ENCODE results near the gene OR4F15.
"Not testable (repeated sequence)": the region's sequence is repeated elsewhere in the genome, so short reads cannot be mapped to it uniquely, and the experiment has no call there.

GRCh38 chr15:101788503-101789269 is 23.3 kb upstream of the OR4F15 start:
- TF ChIP-seq EZH2 (IDR thresholded peaks at IDR 0.05; ENCODE audit: low read length, unreplicated experiment); CTCF (conservative IDR thresholded peaks at IDR 0.05; ENCODE audit: low read depth, low read length); EZH2phosphoT487 (IDR thresholded peaks at IDR 0.05; ENCODE audit: borderline replicate concordance, low read length): not testable (repeated sequence)

Measured in PC-3 (cell line).